Activated naive CD4-positive, alpha-beta T cell treated with anti-CD3 and anti-CD28 coated beads, Interleukin-2, amount 50 U/mL, for 16 hours (primary cell): Measurements from ENCODE around the gene CENPVL3.
"Not testable (repeated sequence)": the region's sequence is repeated elsewhere in the genome, so short reads cannot be mapped to it uniquely, and the experiment has no call there.

Source experiments
- DNase-seq: peaks from one replicate; pipeline ENCODE4 v3.0.0-alpha.2; 2020

The CENPVL3 gene

GRCh38 chrX:51618241-51619155, at the start of gene CENPVL3:
TSS of gene CENPVL3 (minus strand) at chrX:51618912. CDS start at chrX:51618873, 39 bp downstream.
- DNase-seq = not testable (repeated sequence)

DNA sequence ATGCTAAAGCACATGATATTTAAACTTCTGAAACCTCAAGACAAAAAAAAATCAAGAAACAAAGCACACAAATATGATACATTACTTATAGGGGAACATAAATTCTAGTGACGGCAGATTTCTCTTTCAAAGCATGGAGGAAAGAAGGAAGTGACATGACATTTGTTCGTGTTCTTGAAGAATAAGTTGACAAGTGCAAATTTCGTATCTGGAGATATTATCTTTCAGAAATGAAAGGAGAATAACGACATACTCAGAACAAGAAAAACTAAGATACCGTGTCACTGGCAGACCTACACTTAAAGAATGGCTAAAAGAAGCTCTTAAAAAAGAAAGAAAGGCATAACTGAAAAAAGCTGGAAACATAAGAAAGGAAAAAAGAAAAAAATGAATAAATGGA, 47.3 kb upstream of the CENPVL3 start:
- no peak for DNase-seq

DNA sequence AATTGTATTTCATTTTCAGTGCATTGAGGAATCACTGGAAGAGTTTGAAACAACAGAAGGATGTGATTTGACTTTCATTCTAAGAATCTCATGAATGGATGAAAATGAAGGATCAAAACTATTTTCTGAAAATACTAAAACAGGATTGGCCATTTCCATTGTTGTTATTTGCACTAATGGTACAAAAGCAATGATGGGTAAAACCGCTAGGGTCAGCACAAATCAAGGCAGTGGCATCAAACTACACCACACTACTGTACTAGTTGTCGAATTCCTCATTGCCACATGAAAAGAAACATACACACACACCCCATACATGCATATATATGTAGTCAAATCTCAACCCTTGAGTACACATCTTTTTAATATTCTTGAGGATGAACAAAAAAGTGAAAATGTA, 24.7 kb upstream of the CENPVL3 start:
- no peak for DNase-seq

- DNase-seq = no peak
Observed at GRCh38 chrX:51641421-51642021, 22.8 kb upstream of the CENPVL3 start.

GRCh38 chrX:51636511-51636910, 17.8 kb upstream of the CENPVL3 start:
- DNase-seq = not testable (repeated sequence)

- DNase-seq = no peak
Observed at GRCh38 chrX:51614353-51615012, 4.2 kb downstream of the CENPVL3 start.

- no peak for DNase-seq
Observed at GRCh38 chrX:51608766-51609165, 9.9 kb downstream of the CENPVL3 start.

DNA sequence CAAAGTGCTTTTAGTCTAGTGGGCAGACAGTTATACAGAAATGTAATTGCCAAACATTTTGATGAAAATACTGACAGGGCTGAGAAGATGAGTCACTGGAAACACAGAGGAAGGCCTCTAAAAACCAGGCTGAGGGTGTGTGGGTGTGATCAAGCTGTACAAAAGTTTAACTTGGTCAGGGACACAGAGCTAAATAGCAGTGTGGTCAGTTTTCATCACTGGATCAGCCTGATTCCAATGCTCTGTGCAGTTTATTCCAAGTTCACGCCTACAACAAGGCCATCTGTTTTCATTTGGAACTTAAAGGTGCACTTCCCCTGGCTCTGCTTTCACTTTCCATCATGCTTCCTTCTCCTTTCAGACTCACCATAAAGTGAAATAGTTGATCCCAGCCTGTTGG, 10.6 kb downstream of the CENPVL3 start:
- no peak for DNase-seq

- DNase-seq = no peak
Observed at GRCh38 chrX:51606446-51606845, 12.3 kb downstream of the CENPVL3 start.

- DNase-seq = no peak
Observed at GRCh38 chrX:51598899-51599298, 19.8 kb downstream of the CENPVL3 start.

GRCh38 chrX:51571874-51572273, 46.8 kb downstream of the CENPVL3 start:
- no peak for DNase-seq

DNA sequence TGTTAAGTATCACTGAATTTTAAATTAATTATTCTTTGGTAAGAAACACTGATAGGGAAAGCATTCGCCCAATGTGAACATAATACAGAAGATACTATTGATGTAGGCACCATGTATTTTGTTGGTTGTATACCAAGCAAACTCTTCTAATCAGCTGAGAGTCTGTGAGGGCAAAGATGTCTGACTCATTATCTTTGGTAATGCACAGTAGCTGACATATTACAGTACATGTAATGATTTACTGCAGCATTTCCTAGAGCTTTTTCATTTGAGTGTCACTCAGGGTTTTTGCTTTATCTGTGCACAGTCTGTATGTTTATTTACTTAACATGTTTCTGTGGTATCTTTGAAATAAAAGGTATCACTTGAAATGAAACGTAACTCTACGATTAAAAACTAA, 49.2 kb downstream of the CENPVL3 start:
- no peak for DNase-seq

GRCh38 chrX:51568586-51568985, 50.1 kb downstream of the CENPVL3 start:
- no peak for DNase-seq
